HL-60 (cell line): ENCODE measurements around the gene NEUROD2.

Source experiments
- DNase-seq, 2 experiments: peaks; one replicate each; pipeline ENCODE4 v3.0.0-alpha.2; 2010 to 2020; ENCODE audit warnings: low read depth in 1 of 2, low spot score in 1 of 2
- H3K27ac ChIP-seq: fragments of 250-450 bp; sonication (Bioruptor Pico); replicated peaks from 2 replicates; pipeline ENCODE4 v1.5.1; 2020; ENCODE audit warnings: mild to moderate bottlenecking, moderate library complexity
- H3K27me3 ChIP-seq: fragments of 250-450 bp; sonication (Bioruptor Pico); 2 replicates; pipeline ENCODE4 v1.5.1; 2021; ENCODE audit warnings: mild to moderate bottlenecking, moderate library complexity; ENCODE audit not compliant: insufficient read depth, poor library complexity, severe bottlenecking
- H3K4me3 ChIP-seq: replicated peaks from 2 replicates; pipeline ENCODE4 v1.5.1; 2011; ENCODE audit warnings: mild to moderate bottlenecking, control low read depth, low read length; ENCODE audit not compliant: insufficient read depth
- CTCF ChIP-seq: IDR thresholded peaks from one replicate; pipeline ENCODE4 v1.5.1; 2011; ENCODE audit warnings: low read length, control low read depth, inconsistent platforms; ENCODE audit not compliant: insufficient read depth
- GABPA ChIP-seq: IDR thresholded peaks from 2 replicates; pipeline ENCODE4 v1.6.1; 2012; ENCODE audit warnings: low read depth
- POLR2AphosphoS5 ChIP-seq: IDR thresholded peaks from 2 replicates; pipeline ENCODE4 v1.6.1; 2012; ENCODE audit warnings: low read depth
- REST ChIP-seq: IDR thresholded peaks from 2 replicates; pipeline ENCODE4 v1.6.1; 2012; ENCODE audit warnings: low read depth; ENCODE audit not compliant: insufficient replicate concordance
- SPI1 ChIP-seq: IDR thresholded peaks from 2 replicates; pipeline ENCODE4 v1.6.1; 2012; ENCODE audit warnings: low read depth, mild to moderate bottlenecking, borderline replicate concordance

The NEUROD2 gene

DNA sequence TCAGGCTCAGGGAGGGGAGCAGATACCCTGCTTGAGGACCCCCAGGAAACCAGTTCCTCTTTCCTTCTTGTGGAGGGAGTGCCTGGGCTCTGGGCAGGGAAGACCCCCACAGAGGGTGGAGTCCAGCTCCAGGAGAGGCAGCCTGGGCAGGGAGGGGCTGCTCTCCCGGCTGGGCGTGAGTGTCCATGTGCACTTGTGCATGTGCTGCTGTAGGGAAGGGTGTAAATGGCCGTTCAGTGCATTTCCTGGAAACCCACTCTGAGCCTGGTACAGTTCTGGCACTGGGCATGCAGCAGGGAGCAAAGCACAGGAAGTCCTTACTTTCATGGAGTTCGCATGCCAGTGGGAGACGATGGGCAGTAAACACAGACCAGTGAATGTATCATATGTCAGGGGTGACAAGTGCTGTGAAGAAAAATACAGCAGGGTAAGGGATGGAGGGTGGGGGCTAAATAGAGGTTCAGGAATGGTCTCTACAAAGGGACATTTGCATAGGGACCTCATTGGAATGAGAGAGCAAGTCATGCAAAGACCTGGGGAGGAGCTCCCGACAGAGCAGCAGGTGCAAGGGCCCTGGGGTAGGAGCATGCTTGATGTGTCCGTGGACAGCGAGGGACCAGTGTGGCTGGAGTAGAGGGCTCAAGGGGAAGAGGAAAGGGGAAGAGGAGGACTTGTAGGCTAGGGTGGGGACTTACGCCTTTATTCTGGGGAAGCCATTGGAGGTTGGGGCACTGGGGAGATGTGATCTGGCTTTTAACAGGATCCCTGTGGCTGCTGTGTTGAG, 34.8 kb upstream of the NEUROD2 start:
- DNase-seq = no peak
- Histone ChIP-seq H3K27me3 (no peaks in the 10 kb centered on the region), H3K27ac (no peak overlapping the region), H3K4me3 (no peak overlapping the region)
- no peak for TF ChIP-seq CTCF
- no peak for TF ChIP-seq SPI1
- no peak for TF ChIP-seq REST
- no peak for TF ChIP-seq GABPA
- no peak for TF ChIP-seq POLR2AphosphoS5

- H3K4me3 ChIP-seq = no peak overlapping the region
- DNase-seq = no peak
- H3K27me3 ChIP-seq = no peaks in the 10 kb centered on the region
- TF ChIP-seq CTCF = no peak
- no peak for TF ChIP-seq GABPA
- TF ChIP-seq SPI1 = no peak
- H3K27ac ChIP-seq = no peak overlapping the region
These were observed 34.2 kb upstream of the NEUROD2 start for GRCh38 chr17:39641883-39642282.

- no peaks in the 10 kb centered on the region for H3K27me3 ChIP-seq
- TF ChIP-seq POLR2AphosphoS5 (no peak), REST (no peak), SPI1 (no peak), CTCF (no peak), GABPA (no peak)
- no peak overlapping the region for H3K27ac ChIP-seq
- no peak overlapping the region for H3K4me3 ChIP-seq
- DNase-seq = no peak
These were observed 33.4 kb upstream of the NEUROD2 start for GRCh38 chr17:39641097-39641496.

DNA sequence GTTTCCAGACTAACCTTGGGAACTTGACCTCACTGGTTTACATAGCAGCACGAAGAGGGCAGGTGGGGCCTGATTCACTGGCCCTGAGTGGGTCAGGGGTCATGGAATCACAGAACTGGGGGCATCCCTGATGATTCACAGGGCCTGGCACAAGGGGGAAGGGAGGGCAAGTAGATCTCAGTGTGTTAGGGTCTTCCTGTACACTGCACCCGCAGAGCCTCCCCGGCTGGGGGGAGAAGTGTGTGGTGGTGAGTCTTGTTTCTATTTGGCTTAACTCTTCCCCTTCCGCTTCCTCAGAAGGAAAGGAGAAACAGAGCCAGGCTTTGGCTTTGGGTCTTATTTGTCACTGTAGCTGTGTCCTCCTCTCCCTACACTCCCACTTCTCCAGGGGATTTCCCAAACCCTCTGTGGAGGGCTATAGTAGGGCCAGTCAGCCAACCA, 32.9 kb upstream of the NEUROD2 start:
- Histone ChIP-seq H3K4me3 (no peak overlapping the region), H3K27me3 (no peaks in the 10 kb centered on the region), H3K27ac (no peak overlapping the region)
- TF ChIP-seq REST (no peak), GABPA (no peak), CTCF (no peak), POLR2AphosphoS5 (no peak), SPI1 (no peak)
- no peak for DNase-seq
